Measurements from ENCODE around the gene ZNF536.

GRCh38 chr19:30385666-30386065 lies 13.5 kb downstream of the ZNF536 start:
- no peak for TF ChIP-seq EZH2phosphoT487 (IDR thresholded peaks at IDR 0.05; ENCODE audit: low read length)
- no peak for TF ChIP-seq CTCF (IDR thresholded peaks at IDR 0.05; ENCODE audit: low read length)
- no peak for TF ChIP-seq EZH2 (optimal IDR thresholded peaks at IDR 0.05; ENCODE audit: low read depth, low read length)
